CD4-positive, CD25-positive, alpha-beta regulatory T cell (primary cell): ENCODE data around the gene EXOG. TPM values are rescaled to one million over a fixed set of nuclear protein-coding genes. Genes with fewer than 3 reads are reported as not detected.

Experiments used
- ATAC-seq, 2 donors: fragments of 150-1000 bp; cut with Tn5 transposase; one replicate each; pipeline ENCODE4 v1.10.0; 2021; ENCODE audit warnings: low read depth in 2 of 2, moderate number of reproducible peaks in 2 of 2, moderate library complexity in 1 of 2
- DNase-seq, 3 donors: peaks; one replicate each; pipeline versions ENCODE4 v3.0.0 to v3.0.0-alpha.2; 2012 to 2022; ENCODE audit warnings: mixed read lengths in 1 of 3
- H3K27ac ChIP-seq: one replicate; pipeline ENCODE4 v1.7.0; 2013; ENCODE audit warnings: mild to moderate bottlenecking, low read length; ENCODE audit not compliant: insufficient read depth, poor library complexity, severe bottlenecking
- H3K27me3 ChIP-seq: one replicate; pipeline ENCODE4 v1.7.0; 2013; ENCODE audit warnings: low read length; ENCODE audit not compliant: control insufficient read depth, insufficient read depth
- H3K36me3 ChIP-seq: one replicate; pipeline ENCODE4 v1.7.0; 2013; ENCODE audit warnings: mild to moderate bottlenecking, low read length, moderate library complexity; ENCODE audit not compliant: control insufficient read depth, insufficient read depth
- H3K4me1 ChIP-seq: 2 replicates; pipeline ENCODE4 v1.7.0; 2013; ENCODE audit warnings: mild to moderate bottlenecking, low read length; ENCODE audit not compliant: insufficient read depth, control insufficient read depth, poor library complexity, severe bottlenecking
- H3K4me3 ChIP-seq: one replicate; pipeline ENCODE4 v1.7.0; 2013; ENCODE audit warnings: low read depth, mild to moderate bottlenecking, low read length, moderate library complexity
- H3K9me3 ChIP-seq, 2 experiments: 1 replicate in 1 of 2; 2 replicates in 1 of 2; pipeline ENCODE4 v1.7.0; 2013; ENCODE audit warnings: low read length in 2 of 2, mild to moderate bottlenecking in 1 of 2, moderate library complexity in 1 of 2; ENCODE audit not compliant: control insufficient read depth in 2 of 2
- H3K27ac Mint-ChIP-seq, 3 donors: one replicate each; pipeline ENCODE4 v1.8.0; 2020 to 2022; ENCODE audit warnings: mild to moderate bottlenecking in 3 of 3, mixed read lengths in 3 of 3, moderate library complexity in 2 of 3
- H3K27me3 Mint-ChIP-seq: one replicate; pipeline ENCODE4 v1.8.0; 2022; ENCODE audit warnings: mild to moderate bottlenecking, mixed read lengths
- H3K36me3 Mint-ChIP-seq: one replicate; pipeline ENCODE4 v1.8.0; 2020; ENCODE audit warnings: mixed read lengths
- H3K4me1 Mint-ChIP-seq, 4 donors: one replicate each; pipeline ENCODE4 v1.8.0; 2020 to 2022; ENCODE audit warnings: mixed read lengths in 4 of 4, mild to moderate bottlenecking in 1 of 4
- H3K4me3 Mint-ChIP-seq, 4 donors: one replicate each; pipeline ENCODE4 v1.8.0; 2020 to 2022; ENCODE audit warnings: mild to moderate bottlenecking in 4 of 4, mixed read lengths in 4 of 4, moderate library complexity in 3 of 4
- H3K9me3 Mint-ChIP-seq, 7 donors: one replicate each; pipeline ENCODE4 v1.8.0; 2020 to 2022; ENCODE audit warnings: mixed read lengths in 7 of 7, mild to moderate bottlenecking in 3 of 7, moderate library complexity in 2 of 7
- polyA plus RNA-seq, 4 donors: library from polyadenylated mRNA; unstranded; fragments of 300-500 nt; fragmentation: Illumina TruSeq; gene quantifications; one replicate each; pipeline ENCODE4 v1.2.3, GENCODE V29; 2021
- total RNA-seq: library from RNA; stranded (reverse); gene quantifications from one replicate; pipeline ENCODE4 v1.2.3, GENCODE V29; 2022

The EXOG gene
- total and polyA plus RNA-seq, 5 donors from 2014 or later, result 5.9 to 26.0 (median 9.5) TPM

- H3K9me3 Mint-ChIP-seq, result peaks cover 0 to 2% (median 1%) of the 10 kb centered on the region in 7 donors
- no peaks in the 10 kb centered on the region for H3K4me1 Mint-ChIP-seq
- peaks cover 9% of the 10 kb centered on the region for H3K27me3 Mint-ChIP-seq
- ATAC-seq, result no peak
- no peak overlapping the region for H3K27ac ChIP-seq
- H3K4me1 ChIP-seq, result no peaks in the 10 kb centered on the region
- H3K4me3 Mint-ChIP-seq, result no peak overlapping the region
- no peak for DNase-seq
- H3K36me3 ChIP-seq, result no peaks in the 10 kb centered on the region
- no peaks in the 10 kb centered on the region for H3K36me3 Mint-ChIP-seq
- no peaks in the 10 kb centered on the region for H3K9me3 ChIP-seq
- H3K27ac Mint-ChIP-seq, result no peak overlapping the region
- H3K27me3 ChIP-seq, result no peaks in the 10 kb centered on the region
- no peak overlapping the region for H3K4me3 ChIP-seq
Observed at GRCh38 chr3:38549957-38550840, 54.1 kb downstream of the EXOG start.

DNA sequence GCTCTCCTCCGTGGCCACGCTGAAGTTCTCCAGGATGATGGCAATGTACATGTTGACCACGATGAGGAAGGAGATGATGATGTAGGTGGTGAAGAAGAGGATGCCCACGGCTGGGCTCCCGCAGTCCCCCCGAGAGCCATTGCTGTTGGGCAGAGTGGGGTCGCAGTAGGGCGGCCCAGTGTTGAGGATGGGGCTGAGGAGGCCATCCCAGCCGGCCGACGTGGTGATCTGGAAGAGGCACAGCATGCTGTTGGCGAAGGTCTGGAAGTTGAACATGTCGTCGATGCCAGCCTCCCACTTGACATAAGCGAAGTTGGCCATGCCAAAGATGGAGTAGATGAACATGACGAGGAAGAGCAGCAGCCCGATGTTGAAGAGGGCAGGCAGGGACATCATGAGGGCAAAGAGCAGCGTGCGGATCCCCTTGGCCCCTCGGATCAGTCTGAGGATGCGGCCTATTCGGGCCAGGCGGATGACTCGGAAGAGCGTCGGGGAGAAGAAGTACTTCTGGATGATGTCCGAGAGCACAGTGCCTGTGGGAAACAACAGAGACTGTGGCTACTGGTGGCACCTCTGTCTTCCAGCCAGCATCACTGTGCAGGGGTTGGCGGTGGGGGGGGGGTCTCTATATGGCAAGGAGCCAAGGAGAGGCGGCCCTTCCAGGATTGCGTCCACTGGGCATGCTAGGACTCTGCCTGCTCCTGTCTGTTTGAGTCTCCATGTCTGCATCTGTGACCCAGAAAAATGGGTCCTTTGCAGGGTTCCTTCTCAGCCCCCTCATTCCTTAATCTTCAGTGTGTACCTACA, 55.1 kb downstream of the EXOG start:
- peak overlapping the region in 1 of 3 donors; percentile 33 for H3K27ac Mint-ChIP-seq
- H3K36me3 Mint-ChIP-seq, result no peaks in the 10 kb centered on the region
- peaks cover 9% of the 10 kb centered on the region for H3K27me3 Mint-ChIP-seq
- no peaks in the 10 kb centered on the region for H3K36me3 ChIP-seq
- no peaks in the 10 kb centered on the region for H3K27me3 ChIP-seq
- H3K4me1 Mint-ChIP-seq, result no peaks in the 10 kb centered on the region
- no peak for ATAC-seq
- no peak for DNase-seq
- no peaks in the 10 kb centered on the region for H3K4me1 ChIP-seq
- no peak overlapping the region for H3K4me3 ChIP-seq
- H3K4me3 Mint-ChIP-seq, result no peak overlapping the region
- H3K9me3 ChIP-seq, result no peaks in the 10 kb centered on the region
- no peak overlapping the region for H3K27ac ChIP-seq
- H3K9me3 Mint-ChIP-seq, result peaks cover 0 to 2% (median 1%) of the 10 kb centered on the region in 7 donors

GRCh38 chr3:38552364-38552763, 56.2 kb downstream of the EXOG start:
- H3K4me1 ChIP-seq, result no peaks in the 10 kb centered on the region

DNA sequence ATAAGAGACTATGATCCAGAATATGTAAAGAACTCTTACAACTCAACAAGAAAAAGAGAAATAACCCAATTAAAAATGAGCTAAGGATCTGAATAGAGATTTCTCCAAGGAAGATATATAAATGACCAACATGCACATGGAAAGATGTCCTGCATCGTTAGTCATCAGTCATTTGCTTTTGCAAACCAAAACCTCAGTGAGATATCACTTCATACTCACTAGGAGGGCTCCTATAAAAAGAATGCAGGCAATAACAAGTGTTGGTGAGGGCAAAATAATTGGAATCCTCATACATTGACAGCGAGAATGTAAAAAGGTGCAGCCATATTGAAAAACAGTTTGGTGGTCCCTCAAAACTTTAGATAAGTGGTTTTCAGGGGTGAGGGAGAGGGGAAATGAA, 56.9 kb downstream of the EXOG start:
- Histone ChIP-seq H3K36me3 (no peaks in the 10 kb centered on the region), H3K9me3 (no peaks in the 10 kb centered on the region), H3K4me3 (no peak overlapping the region), H3K27me3 (peaks cover 3% of the 10 kb centered on the region), H3K4me1 (no peaks in the 10 kb centered on the region), H3K27ac (no peak overlapping the region)
- Mint-ChIP-seq H3K9me3 (peaks cover 0 to 2% (median 0%) of the 10 kb centered on the region in 7 donors), H3K4me3 (no peak overlapping the region), H3K36me3 (no peaks in the 10 kb centered on the region), H3K27me3 (peaks cover 10% of the 10 kb centered on the region), H3K27ac (no peak overlapping the region), H3K4me1 (no peaks in the 10 kb centered on the region)
- ATAC-seq, result no peak
- no peak for DNase-seq

More at GRCh38 chr3:38552364-38552763, 56.2 kb downstream of the EXOG start:
- H3K4me3 ChIP-seq, result no peak overlapping the region
- Mint-ChIP-seq H3K27ac (no peak overlapping the region), H3K27me3 (peaks cover 15% of the 10 kb centered on the region), H3K4me1 (no peaks in the 10 kb centered on the region), H3K4me3 (no peak overlapping the region), H3K9me3 (peaks cover 0 to 2% (median 0%) of the 10 kb centered on the region in 7 donors), H3K36me3 (no peaks in the 10 kb centered on the region)
- no peaks in the 10 kb centered on the region for H3K9me3 ChIP-seq
- H3K27ac ChIP-seq, result no peak overlapping the region
- H3K36me3 ChIP-seq, result no peaks in the 10 kb centered on the region
- ATAC-seq (no peak), DNase-seq (no peak)
- peaks cover 1% of the 10 kb centered on the region for H3K27me3 ChIP-seq

DNA sequence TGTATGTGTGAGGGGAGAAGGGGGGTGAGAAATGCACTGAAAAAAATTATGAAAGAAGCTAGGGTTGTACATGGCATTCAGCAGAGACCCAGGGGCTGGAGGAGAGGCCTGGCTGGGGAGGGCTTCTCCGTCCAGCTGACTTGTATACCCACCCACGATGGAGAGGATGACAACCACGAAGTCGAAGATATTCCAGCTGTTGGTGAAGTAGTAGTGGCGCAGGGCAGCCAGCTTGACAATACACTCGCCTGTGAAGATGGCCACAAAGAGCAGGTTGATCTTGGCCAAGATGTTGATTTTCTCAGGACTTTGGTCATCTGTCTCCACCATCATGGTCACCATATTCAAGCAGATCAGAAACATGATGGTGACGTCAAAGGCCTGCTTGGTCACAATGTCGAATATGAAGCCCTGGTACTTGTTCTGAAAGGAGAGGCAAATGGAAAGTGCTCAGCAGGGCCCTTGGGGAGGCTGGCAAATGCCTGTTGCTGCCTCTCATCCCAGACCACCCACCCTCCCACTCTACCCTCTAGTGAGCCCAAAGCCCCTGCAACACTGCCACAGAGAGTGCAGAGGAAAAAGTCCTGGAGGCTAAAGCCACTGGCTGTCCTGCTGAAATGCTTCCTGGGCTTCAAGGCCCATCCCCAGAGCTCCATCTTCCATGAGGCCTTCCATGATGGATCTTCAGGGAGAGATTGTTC, 58.1 kb downstream of the EXOG start:
- no peaks in the 10 kb centered on the region for H3K4me1 Mint-ChIP-seq
- no peaks in the 10 kb centered on the region for H3K36me3 Mint-ChIP-seq
- H3K27me3 Mint-ChIP-seq, result peaks cover 14% of the 10 kb centered on the region
- ATAC-seq (no peak), DNase-seq (no peak)
- no peak overlapping the region for H3K27ac ChIP-seq
- H3K9me3 ChIP-seq, result no peaks in the 10 kb centered on the region
- no peak overlapping the region for H3K4me3 Mint-ChIP-seq
- peaks cover 3% of the 10 kb centered on the region for H3K27me3 ChIP-seq
- H3K9me3 Mint-ChIP-seq, result peaks cover 0 to 2% (median 0%) of the 10 kb centered on the region in 7 donors
- H3K36me3 ChIP-seq, result no peaks in the 10 kb centered on the region
- no peaks in the 10 kb centered on the region for H3K4me1 ChIP-seq
- H3K4me3 ChIP-seq, result no peak overlapping the region
- H3K27ac Mint-ChIP-seq, result no peak overlapping the region

DNA sequence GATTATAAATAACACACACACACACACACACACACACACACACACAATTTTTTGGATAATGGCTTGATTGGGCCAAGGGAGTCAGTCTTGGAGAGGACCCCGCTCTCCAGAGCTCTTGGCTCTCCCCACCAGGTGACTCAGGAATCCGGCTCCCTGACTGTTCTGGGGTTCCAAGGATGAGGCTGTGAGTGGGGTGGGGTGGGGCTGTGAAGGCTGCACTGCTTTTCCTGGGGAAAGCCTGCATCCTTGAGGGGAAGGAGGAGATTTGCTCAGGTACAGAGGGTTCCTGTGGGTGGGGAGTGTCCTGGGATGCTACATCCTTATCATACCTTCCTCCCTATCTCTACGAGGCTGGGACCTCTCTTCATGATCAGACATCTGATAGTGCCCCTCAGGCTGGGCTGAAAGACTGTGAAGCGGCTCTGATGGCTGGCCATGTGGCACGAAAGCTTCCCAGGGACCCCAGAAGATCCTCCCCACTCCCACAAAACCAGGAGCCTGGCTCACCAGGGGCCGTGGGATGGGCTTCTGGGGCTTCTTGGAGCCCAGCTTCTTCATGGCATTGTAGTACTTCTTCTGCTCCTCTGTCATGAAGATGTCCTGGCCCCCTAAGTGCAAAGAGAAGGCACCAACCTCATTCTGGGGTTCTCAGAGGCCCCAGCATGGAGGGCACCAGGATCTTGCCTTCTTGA, 59.2 kb downstream of the EXOG start:
- no peak overlapping the region for H3K27ac Mint-ChIP-seq
- H3K4me1 Mint-ChIP-seq, result no peaks in the 10 kb centered on the region
- DNase-seq (no peak), ATAC-seq (no peak)
- peaks cover 10% of the 10 kb centered on the region for H3K27me3 Mint-ChIP-seq
- no peak overlapping the region for H3K4me3 Mint-ChIP-seq
- Histone ChIP-seq H3K9me3 (no peaks in the 10 kb centered on the region), H3K36me3 (no peaks in the 10 kb centered on the region), H3K27me3 (peaks cover 3% of the 10 kb centered on the region), H3K4me1 (no peaks in the 10 kb centered on the region), H3K4me3 (no peak overlapping the region), H3K27ac (no peak overlapping the region)
- no peaks in the 10 kb centered on the region for H3K36me3 Mint-ChIP-seq
- peaks cover 0 to 2% (median 0%) of the 10 kb centered on the region in 7 donors for H3K9me3 Mint-ChIP-seq

DNA sequence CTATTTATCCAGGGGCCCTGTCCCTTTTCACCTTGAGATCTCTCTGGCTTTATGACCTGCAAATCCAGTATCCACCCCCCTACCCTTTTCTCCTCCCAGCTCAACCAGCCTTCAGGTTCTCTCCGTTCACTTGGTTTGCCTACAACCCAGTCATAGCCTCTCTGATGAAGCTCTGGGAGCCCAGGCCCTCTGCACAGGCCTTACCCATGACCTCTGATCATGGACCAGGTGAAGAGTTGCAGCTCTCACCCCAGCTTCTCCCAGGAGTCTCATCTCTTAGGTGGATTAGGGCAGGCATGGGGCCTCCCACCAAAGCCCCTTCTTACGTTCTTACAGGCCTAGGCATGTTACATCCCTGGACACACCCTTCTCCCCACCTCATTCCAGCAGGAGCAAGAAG, 59.8 kb downstream of the EXOG start:
- no peak overlapping the region for H3K4me3 ChIP-seq
- no peak overlapping the region for H3K27ac ChIP-seq
- Mint-ChIP-seq H3K4me1 (no peaks in the 10 kb centered on the region), H3K27me3 (peaks cover 10% of the 10 kb centered on the region), H3K27ac (no peak overlapping the region), H3K9me3 (peaks cover 0 to 2% (median 0%) of the 10 kb centered on the region in 7 donors), H3K36me3 (no peaks in the 10 kb centered on the region), H3K4me3 (no peak overlapping the region)
- ATAC-seq (no peak), DNase-seq (no peak)
- H3K36me3 ChIP-seq, result no peaks in the 10 kb centered on the region
- no peaks in the 10 kb centered on the region for H3K9me3 ChIP-seq
- H3K27me3 ChIP-seq, result peaks cover 3% of the 10 kb centered on the region
- H3K4me1 ChIP-seq, result no peaks in the 10 kb centered on the region
